Measurements from ENCODE around the gene TXNDC16. TPM values are rescaled to one million over a fixed set of nuclear protein-coding genes. Genes with fewer than 3 reads are reported as not detected.

TXNDC16 gene
- total and polyA plus RNA-seq, 9 of the 15 experiments (the other 6 are each of a cell fraction or from before 2014, with no cell fraction given), result 1.8 to 6.2 (median 4.9) TPM

DNA sequence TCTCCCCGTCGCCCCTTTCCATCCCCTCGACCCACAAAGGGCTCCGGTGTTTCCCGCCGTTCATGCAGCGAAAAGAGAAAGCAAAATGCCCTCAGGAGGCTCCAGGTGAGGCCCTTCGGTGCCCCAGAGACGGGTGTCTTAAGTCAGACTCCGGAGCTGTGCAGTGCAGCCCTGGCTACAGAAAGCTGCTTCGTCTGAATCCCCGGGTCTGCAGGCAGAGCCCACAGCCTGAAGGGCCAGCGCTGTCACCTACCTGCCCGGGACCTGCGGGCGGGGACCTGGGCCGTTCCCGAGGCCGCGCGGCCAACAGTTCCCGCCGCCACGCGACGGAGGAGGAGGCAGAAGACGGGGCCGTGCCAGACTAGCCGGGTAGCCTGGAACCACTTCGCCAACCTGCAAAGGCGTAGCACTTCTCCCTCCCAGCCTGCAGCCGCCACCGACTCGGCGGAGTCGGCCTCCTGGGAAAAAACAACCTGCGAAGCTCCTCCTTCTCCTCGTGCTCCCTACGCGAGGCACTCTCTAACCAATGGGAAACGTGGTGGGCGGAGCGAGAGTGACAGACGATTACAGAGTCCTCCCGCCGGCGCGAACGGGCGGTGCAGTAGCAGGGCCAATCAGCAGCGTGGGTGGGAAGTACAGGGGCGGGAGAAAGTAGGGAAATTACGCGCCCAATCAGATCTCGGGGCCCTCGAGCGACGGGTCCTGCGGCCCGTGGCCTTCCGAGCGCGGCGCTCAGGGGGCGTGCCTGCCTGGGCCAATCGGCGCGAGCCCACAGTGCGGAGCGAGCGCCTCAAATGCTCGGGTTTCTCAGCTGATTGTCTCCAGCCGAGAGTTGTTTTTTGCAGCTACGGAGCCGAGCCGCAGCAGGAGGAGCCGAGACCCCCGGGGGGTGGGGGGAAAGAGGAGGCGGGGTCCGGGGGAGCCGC is at the start of gene TXNDC16, which contains the start of gene GPR137C (continued):
- TF ChIP-seq SAFB2 (IDR thresholded peaks at IDR 0.05; ENCODE audit: borderline replicate concordance, low read depth, low read length, severe bottlenecking) (no peak), SP2 (IDR thresholded peaks at IDR 0.05; ENCODE audit: extremely low read depth, low read depth, low read length, poor library complexity, severe bottlenecking) (peak; percentile 82), SP1 (CRISPR knock-in tag; IDR thresholded peaks at IDR 0.05) (peak; percentile 64), TBP (optimal IDR thresholded peaks at IDR 0.05; ENCODE audit: low read depth, low read length) (peak; percentile 58), SNIP1 (IDR thresholded peaks at IDR 0.05; ENCODE audit: low read depth) (no peak), JUNB (CRISPR knock-in tag; conservative IDR thresholded peaks at IDR 0.05) (no peak), ATF1 (CRISPR knock-in tag; IDR thresholded peaks at IDR 0.05) (no peak), ATF1 (tag; IDR thresholded peaks at IDR 0.05) (peak; percentile 80), HDAC1 (IDR thresholded peaks at IDR 0.05) (0 out of 4 replicates have a peak, but pooled peaks of 1 of the 2 experiments have one; percentile 14), HDAC2 (IDR thresholded peaks at IDR 0.05) (0 out of 2 replicates have a peak, but pooled peaks have one; percentile 17), PHF8 (IDR thresholded peaks at IDR 0.05; ENCODE audit: borderline replicate concordance, low read length) (peak; percentile 80; the same call in 1 of the 2 replicates), CBX3 (IDR thresholded peaks at IDR 0.05; ENCODE audit: borderline replicate concordance in 1 of 2, low read length in 2 of 2) (peak in 1 of 2 experiments; percentile 44; a peak in 1 of 3 replicates), CREB1 (IDR thresholded peaks at IDR 0.05) (0 out of 2 replicates have a peak, but pooled peaks have one; percentile 48), CREB1 (CRISPR knock-in tag; IDR thresholded peaks at IDR 0.05) (peak; percentile 71)
- TF ChIP-seq, protein P1, sequence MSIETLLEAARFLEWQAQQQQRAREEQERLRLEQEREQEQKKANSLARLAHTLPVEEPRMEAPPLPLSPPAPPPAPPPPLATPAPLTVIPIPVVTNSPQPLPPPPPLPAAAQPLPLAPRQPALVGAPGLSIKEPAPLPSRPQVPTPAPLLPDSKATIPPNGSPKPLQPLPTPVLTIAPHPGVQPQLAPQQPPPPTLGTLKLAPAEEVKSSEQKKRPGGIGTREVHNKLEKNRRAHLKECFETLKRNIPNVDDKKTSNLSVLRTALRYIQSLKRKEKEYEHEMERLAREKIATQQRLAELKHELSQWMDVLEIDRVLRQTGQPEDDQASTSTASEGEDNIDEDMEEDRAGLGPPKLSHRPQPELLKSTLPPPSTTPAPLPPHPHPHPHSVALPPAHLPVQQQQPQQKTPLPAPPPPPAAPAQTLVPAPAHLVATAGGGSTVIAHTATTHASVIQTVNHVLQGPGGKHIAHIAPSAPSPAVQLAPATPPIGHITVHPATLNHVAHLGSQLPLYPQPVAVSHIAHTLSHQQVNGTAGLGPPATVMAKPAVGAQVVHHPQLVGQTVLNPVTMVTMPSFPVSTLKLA (conservative IDR thresholded peaks at IDR 0.05), result peak; percentile 88 to 89
- TF ChIP-seq, protein P2, sequence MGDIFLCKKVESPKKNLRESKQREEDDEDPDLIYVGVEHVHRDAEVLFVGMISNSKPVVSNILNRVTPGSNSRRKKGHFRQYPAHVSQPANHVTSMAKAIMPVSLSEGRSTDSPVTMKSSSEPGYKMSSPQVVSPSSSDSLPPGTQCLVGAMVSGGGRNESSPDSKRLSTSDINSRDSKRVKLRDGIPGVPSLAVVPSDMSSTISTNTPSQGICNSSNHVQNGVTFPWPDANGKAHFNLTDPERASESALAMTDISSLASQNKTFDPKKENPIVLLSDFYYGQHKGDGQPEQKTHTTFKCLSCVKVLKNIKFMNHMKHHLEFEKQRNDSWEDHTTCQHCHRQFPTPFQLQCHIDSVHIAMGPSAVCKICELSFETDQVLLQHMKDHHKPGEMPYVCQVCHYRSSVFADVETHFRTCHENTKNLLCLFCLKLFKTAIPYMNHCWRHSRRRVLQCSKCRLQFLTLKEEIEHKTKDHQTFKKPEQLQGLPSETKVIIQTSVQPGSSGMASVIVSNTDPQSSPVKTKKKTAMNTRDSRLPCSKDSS (IDR thresholded peaks at IDR 0.05; ENCODE audit: low read depth, partially characterized antibody), result no peak
- TF ChIP-seq, protein P3, sequence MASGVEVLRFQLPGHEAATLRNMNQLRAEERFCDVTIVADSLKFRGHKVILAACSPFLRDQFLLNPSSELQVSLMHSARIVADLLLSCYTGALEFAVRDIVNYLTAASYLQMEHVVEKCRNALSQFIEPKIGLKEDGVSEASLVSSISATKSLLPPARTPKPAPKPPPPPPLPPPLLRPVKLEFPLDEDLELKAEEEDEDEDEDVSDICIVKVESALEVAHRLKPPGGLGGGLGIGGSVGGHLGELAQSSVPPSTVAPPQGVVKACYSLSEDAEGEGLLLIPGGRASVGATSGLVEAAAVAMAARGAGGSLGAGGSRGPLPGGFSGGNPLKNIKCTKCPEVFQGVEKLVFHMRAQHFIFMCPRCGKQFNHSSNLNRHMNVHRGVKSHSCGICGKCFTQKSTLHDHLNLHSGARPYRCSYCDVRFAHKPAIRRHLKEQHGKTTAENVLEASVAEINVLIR (CRISPR knock-in tag; IDR thresholded peaks at IDR 0.05), result 0 out of 2 replicates have a peak, but pooled peaks have one; percentile 18
- TF ChIP-seq, protein P4, sequence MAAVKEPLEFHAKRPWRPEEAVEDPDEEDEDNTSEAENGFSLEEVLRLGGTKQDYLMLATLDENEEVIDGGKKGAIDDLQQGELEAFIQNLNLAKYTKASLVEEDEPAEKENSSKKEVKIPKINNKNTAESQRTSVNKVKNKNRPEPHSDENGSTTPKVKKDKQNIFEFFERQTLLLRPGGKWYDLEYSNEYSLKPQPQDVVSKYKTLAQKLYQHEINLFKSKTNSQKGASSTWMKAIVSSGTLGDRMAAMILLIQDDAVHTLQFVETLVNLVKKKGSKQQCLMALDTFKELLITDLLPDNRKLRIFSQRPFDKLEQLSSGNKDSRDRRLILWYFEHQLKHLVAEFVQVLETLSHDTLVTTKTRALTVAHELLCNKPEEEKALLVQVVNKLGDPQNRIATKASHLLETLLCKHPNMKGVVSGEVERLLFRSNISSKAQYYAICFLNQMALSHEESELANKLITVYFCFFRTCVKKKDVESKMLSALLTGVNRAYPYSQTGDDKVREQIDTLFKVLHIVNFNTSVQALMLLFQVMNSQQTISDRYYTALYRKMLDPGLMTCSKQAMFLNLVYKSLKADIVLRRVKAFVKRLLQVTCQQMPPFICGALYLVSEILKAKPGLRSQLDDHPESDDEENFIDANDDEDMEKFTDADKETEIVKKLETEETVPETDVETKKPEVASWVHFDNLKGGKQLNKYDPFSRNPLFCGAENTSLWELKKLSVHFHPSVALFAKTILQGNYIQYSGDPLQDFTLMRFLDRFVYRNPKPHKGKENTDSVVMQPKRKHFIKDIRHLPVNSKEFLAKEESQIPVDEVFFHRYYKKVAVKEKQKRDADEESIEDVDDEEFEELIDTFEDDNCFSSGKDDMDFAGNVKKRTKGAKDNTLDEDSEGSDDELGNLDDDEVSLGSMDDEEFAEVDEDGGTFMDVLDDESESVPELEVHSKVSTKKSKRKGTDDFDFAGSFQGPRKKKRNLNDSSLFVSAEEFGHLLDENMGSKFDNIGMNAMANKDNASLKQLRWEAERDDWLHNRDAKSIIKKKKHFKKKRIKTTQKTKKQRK (IDR thresholded peaks at IDR 0.05; ENCODE audit: borderline replicate concordance, low read depth, low read length), result peak; percentile 54; the same call in 1 of the 2 replicates

All from K562 (cell line).